Astrocyte (in vitro differentiated cells and primary cell): ENCODE results near the gene BTRC.

Experiments
- EZH2 ChIP-seq: IDR thresholded peaks from 2 replicates; pipeline ENCODE4 v1.6.1; 2012; ENCODE audit warnings: mild to moderate bottlenecking, low read length, inconsistent platforms; ENCODE audit not compliant: insufficient read depth
- TF ChIP-seq, protein P1 (sequence below): IDR thresholded peaks from 2 replicates; pipeline ENCODE4 v1.5.1; 2011; ENCODE audit warnings: low read depth, mild to moderate bottlenecking, inconsistent platforms, low read length, moderate library complexity; ENCODE audit not compliant: insufficient read depth

DNA sequence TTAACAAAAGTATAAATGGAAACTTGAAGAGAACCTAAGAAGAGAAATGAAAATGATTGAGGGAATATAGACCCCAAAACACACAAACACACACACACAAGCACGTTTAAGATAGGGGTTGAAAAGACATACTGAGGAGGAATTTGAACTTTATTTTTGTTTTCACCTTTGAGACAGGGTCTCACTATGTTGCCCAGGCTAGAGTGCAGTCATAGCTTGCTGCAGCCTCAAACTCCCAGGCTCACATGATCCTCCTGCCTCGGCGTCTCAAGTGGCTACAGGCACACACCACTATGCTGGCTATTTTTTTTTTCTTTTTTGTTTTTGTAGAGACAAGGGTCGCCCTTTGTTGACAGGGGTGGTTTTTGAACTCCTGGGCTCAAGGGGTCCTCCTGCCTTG is 4.0 kb downstream of the BTRC start:
- TF ChIP-seq, protein P1, sequence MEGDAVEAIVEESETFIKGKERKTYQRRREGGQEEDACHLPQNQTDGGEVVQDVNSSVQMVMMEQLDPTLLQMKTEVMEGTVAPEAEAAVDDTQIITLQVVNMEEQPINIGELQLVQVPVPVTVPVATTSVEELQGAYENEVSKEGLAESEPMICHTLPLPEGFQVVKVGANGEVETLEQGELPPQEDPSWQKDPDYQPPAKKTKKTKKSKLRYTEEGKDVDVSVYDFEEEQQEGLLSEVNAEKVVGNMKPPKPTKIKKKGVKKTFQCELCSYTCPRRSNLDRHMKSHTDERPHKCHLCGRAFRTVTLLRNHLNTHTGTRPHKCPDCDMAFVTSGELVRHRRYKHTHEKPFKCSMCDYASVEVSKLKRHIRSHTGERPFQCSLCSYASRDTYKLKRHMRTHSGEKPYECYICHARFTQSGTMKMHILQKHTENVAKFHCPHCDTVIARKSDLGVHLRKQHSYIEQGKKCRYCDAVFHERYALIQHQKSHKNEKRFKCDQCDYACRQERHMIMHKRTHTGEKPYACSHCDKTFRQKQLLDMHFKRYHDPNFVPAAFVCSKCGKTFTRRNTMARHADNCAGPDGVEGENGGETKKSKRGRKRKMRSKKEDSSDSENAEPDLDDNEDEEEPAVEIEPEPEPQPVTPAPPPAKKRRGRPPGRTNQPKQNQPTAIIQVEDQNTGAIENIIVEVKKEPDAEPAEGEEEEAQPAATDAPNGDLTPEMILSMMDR: no peak
- TF ChIP-seq EZH2: no peak
